ENCODE results near the gene UBXN11.
"Not testable (repeated sequence)": the region's sequence is repeated elsewhere in the genome, so short reads cannot be mapped to it uniquely, and the experiment has no call there.

The UBXN11 gene

GRCh38 chr1:26336477-26337205 lies 30.2 kb upstream of the UBXN11 start:
- DNase-seq (ENCODE audit: low read depth, low spot score), result peak; percentile 62

GRCh38 chr1:26335774-26336476 lies 29.5 kb upstream of the UBXN11 start:
- no peak for DNase-seq (ENCODE audit: low read depth, low spot score)

- DNase-seq (ENCODE audit: low read depth, low spot score), result not testable (repeated sequence)
Observed at GRCh38 chr1:26333312-26333711, 26.9 kb upstream of the UBXN11 start.

GRCh38 chr1:26330276-26330675 lies 23.8 kb upstream of the UBXN11 start:
- DNase-seq (ENCODE audit: low read depth, low spot score), result no peak

- not testable (repeated sequence) for DNase-seq (ENCODE audit: low read depth, low spot score)
Observed at GRCh38 chr1:26329380-26329779, 22.9 kb upstream of the UBXN11 start.

GRCh38 chr1:26328597-26328996 lies 22.2 kb upstream of the UBXN11 start:
- no peak for DNase-seq (ENCODE audit: low read depth, low spot score)

- DNase-seq (ENCODE audit: low read depth, low spot score), result no peak
Observed at GRCh38 chr1:26327956-26328362, 21.5 kb upstream of the UBXN11 start.

- no peak for DNase-seq (ENCODE audit: low read depth, low spot score)
Observed at GRCh38 chr1:26324550-26324949, 18.1 kb upstream of the UBXN11 start.

- no peak for DNase-seq (ENCODE audit: low read depth, low spot score)
Observed at GRCh38 chr1:26323382-26323781, 16.9 kb upstream of the UBXN11 start.

- no peak for DNase-seq (ENCODE audit: low read depth, low spot score)
Observed at GRCh38 chr1:26322042-26322331, 15.6 kb upstream of the UBXN11 start.

- peak; percentile 93 for DNase-seq (ENCODE audit: low read depth, low spot score)
Observed at GRCh38 chr1:26321315-26322041, 15.0 kb upstream of the UBXN11 start.

GRCh38 chr1:26320896-26321295 lies 14.5 kb upstream of the UBXN11 start:
- no peak for DNase-seq (ENCODE audit: low read depth, low spot score)

GRCh38 chr1:26318338-26319064 lies 12.1 kb upstream of the UBXN11 start:
- no peak for DNase-seq (ENCODE audit: low read depth, low spot score)

GRCh38 chr1:26317612-26318337 lies 11.3 kb upstream of the UBXN11 start, which contains the start of gene CD52:
Gene CD52, plus strand, starts transcription at chr1:26317958. Its CDS starts 60 bp downstream, at chr1:26318018.
- DNase-seq (ENCODE audit: low read depth, low spot score), result peak; percentile 60

- no peak for DNase-seq (ENCODE audit: low read depth, low spot score)
Observed at GRCh38 chr1:26317146-26317545, 10.7 kb upstream of the UBXN11 start.

GRCh38 chr1:26315874-26316850 lies 9.7 kb upstream of the UBXN11 start:
- DNase-seq (ENCODE audit: low read depth, low spot score), result no peak

GRCh38 chr1:26314501-26314900 lies 8.1 kb upstream of the UBXN11 start:
- no peak for DNase-seq (ENCODE audit: low read depth, low spot score)

- DNase-seq (ENCODE audit: low read depth, low spot score), result not testable (repeated sequence)
Observed at GRCh38 chr1:26307966-26308899, 1.8 kb upstream of the UBXN11 start.

- no peak for DNase-seq (ENCODE audit: low read depth, low spot score)
Observed at GRCh38 chr1:26307363-26307781, 936 bp upstream of the UBXN11 start.

All from activated naive CD8-positive, alpha-beta T cell treated with anti-CD3 and anti-CD28 coated beads, Interleukin-2, amount 50 U/mL, for 16 hours (primary cell).